Caco-2 (cell line): Measurements from ENCODE around the gene MAP3K13. TPM values are rescaled to one million over a fixed set of nuclear protein-coding genes. Genes with fewer than 3 reads are reported as not detected.

Experiments used
- BruUV-seq: library from RNA; stranded (reverse); fragments of 400-500 nt; replicated peaks from 2 replicates; lab custom pipeline; 2021; lab: Mats Ljungman, UMichigan
- CTCF ChIA-PET: fragments of 300-600 bp; sonication (Branson Sonifier 250); formaldehyde crosslinking; loops from one replicate; lab custom pipeline; 2022; ENCODE audit warnings: antibody characterized with exemption; lab: Charles Lee
- POLR2A ChIA-PET: fragments of 300-600 bp; sonication (Branson Sonifier 250); formaldehyde crosslinking; loops from one replicate; lab custom pipeline; 2022; ENCODE audit warnings: antibody characterized with exemption; lab: Charles Lee
- DNase-seq, 2 experiments: peaks; one replicate each; pipeline versions ENCODE4 v3.0.0 to v3.0.0-alpha.2; 2020 to 2022
- H3K27me3 ChIP-seq: replicated peaks from 2 replicates; pipeline ENCODE4 v1.6.0; 2011; ENCODE audit warnings: low read length; ENCODE audit not compliant: control insufficient read depth, insufficient read depth
- H3K36me3 ChIP-seq: 2 replicates; pipeline ENCODE4 v1.5.1; 2011; ENCODE audit warnings: low read length; ENCODE audit not compliant: control insufficient read depth, insufficient read depth
- H3K4me1 ChIP-seq: fragments of 250-450 bp; sonication (Bioruptor Pico); 2 replicates; pipeline ENCODE4 v1.5.1; 2020; ENCODE audit warnings: mild to moderate bottlenecking
- H3K4me3 ChIP-seq: 2 replicates; pipeline ENCODE4 v1.5.1; 2011; ENCODE audit warnings: low read depth, mild to moderate bottlenecking, control low read depth, low read length
- H3K9me3 ChIP-seq: fragments of 250-450 bp; sonication (Bioruptor Pico); 2 replicates; pipeline ENCODE4 v1.5.1; 2020; ENCODE audit warnings: mild to moderate bottlenecking, moderate library complexity
- H3K27ac Mint-ChIP-seq: one replicate; pipeline ENCODE4 v1.8.0; 2022; ENCODE audit warnings: mixed read lengths; ENCODE audit not compliant: unreplicated experiment
- H3K27me3 Mint-ChIP-seq: one replicate; pipeline ENCODE4 v1.8.0; 2022; ENCODE audit warnings: mixed read lengths; ENCODE audit not compliant: insufficient read depth, unreplicated experiment
- H3K36me3 Mint-ChIP-seq: one replicate; pipeline ENCODE4 v1.8.0; 2022; ENCODE audit warnings: mild to moderate bottlenecking, mixed read lengths; ENCODE audit not compliant: insufficient read depth, unreplicated experiment
- H3K4me1 Mint-ChIP-seq: one replicate; pipeline ENCODE4 v1.8.0; 2022; ENCODE audit warnings: low read depth, mixed read lengths; ENCODE audit not compliant: unreplicated experiment
- H3K4me3 Mint-ChIP-seq: one replicate; pipeline ENCODE4 v1.8.0; 2022; ENCODE audit warnings: mild to moderate bottlenecking, moderate library complexity, mixed read lengths; ENCODE audit not compliant: unreplicated experiment
- H3K9me3 Mint-ChIP-seq: one replicate; pipeline ENCODE4 v1.8.0; 2022; ENCODE audit warnings: mixed read lengths; ENCODE audit not compliant: unreplicated experiment
- CTCF ChIP-seq, 2 experiments: fragments of 200-600 bp in 1 of 2; IDR thresholded peaks; 1 replicate in 1 of 2; 2 replicates in 1 of 2; pipeline versions ENCODE4 v1.5.1 to v1.8.0; 2011 to 2022; ENCODE audit warnings: antibody characterized with exemption in 1 of 2, control low read depth in 1 of 2, inconsistent platforms in 1 of 2, low read depth in 1 of 2, low read length in 1 of 2, mild to moderate bottlenecking in 1 of 2, moderate library complexity in 1 of 2; ENCODE audit not compliant: insufficient read depth in 1 of 2, severe bottlenecking in 1 of 2, unreplicated experiment in 1 of 2
- intact Hi-C: fragments of 100-400 bp; cut with micrococcal nuclease; formaldehyde crosslinking; loops from one replicate; pipeline ENCODE4 v1.10.0; 2022; ENCODE audit not compliant: unreplicated experiment
- total RNA-seq: library from RNA; stranded (reverse); gene quantifications from 2 replicates; pipeline ENCODE4 v1.2.3, GENCODE V29; 2022

Gene MAP3K13
- total RNA-seq, 1 experiment from 2014 or later = 20.1 TPM

DNA sequence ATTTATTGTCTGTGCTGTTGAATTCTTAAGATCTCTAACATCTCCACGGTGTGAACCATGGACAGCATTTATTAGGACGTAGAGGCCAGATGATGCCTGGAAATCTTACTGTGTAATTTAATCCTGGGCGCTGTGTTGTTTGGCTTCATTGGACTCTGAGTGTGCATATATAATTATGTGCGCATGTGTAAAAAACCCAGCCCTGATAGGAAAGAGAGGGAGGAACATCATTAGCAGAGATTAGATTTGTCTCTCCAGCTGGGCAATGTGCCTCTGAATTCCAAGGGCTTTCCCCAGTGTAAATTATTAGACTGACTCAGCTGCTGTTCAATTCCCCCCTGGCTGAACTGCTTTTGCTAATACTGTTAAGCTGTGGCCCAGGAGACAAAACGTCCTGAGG, 39.6 kb downstream of the MAP3K13 start:
- DNase-seq = no peak
- Histone ChIP-seq H3K27me3 (no peaks in the 10 kb centered on the region), H3K4me3 (no peak overlapping the region), H3K4me1 (no peaks in the 10 kb centered on the region), H3K9me3 (no peaks in the 10 kb centered on the region), H3K36me3 (no peaks in the 10 kb centered on the region)
- no peaks in the 10 kb centered on the region for H3K9me3 Mint-ChIP-seq
- CTCF ChIA-PET = no interaction called here
- no TSS peak for BruUV-seq
- intact Hi-C loops = no loop called here
- H3K4me3 Mint-ChIP-seq = no peak overlapping the region
- POLR2A ChIA-PET = no interaction called here
- TF ChIP-seq CTCF (IDR thresholded peaks at IDR 0.05; ENCODE audit: insufficient read depth in 1 of 2, low read depth in 1 of 2, low read length in 1 of 2, severe bottlenecking in 1 of 2, unreplicated experiment in 1 of 2) = no peak
- H3K4me1 Mint-ChIP-seq = no peaks in the 10 kb centered on the region
- H3K36me3 Mint-ChIP-seq = no peaks in the 10 kb centered on the region
- no peaks in the 10 kb centered on the region for H3K27me3 Mint-ChIP-seq
- no peak overlapping the region for H3K27ac Mint-ChIP-seq

- no peaks in the 10 kb centered on the region for H3K4me1 ChIP-seq
- no peaks in the 10 kb centered on the region for H3K9me3 Mint-ChIP-seq
- no TSS peak for BruUV-seq
- H3K9me3 ChIP-seq = no peaks in the 10 kb centered on the region
- no peaks in the 10 kb centered on the region for H3K4me1 Mint-ChIP-seq
- no peak overlapping the region for H3K4me3 ChIP-seq
- DNase-seq = no peak
- H3K4me3 Mint-ChIP-seq = no peak overlapping the region
- TF ChIP-seq CTCF (IDR thresholded peaks at IDR 0.05; ENCODE audit: insufficient read depth in 1 of 2, low read depth in 1 of 2, low read length in 1 of 2, severe bottlenecking in 1 of 2, unreplicated experiment in 1 of 2) = no peak
- H3K27me3 Mint-ChIP-seq = no peaks in the 10 kb centered on the region
- no peaks in the 10 kb centered on the region for H3K36me3 ChIP-seq
- ChIA-PET POLR2A (no interaction called here), CTCF (no interaction called here)
- H3K27ac Mint-ChIP-seq = no peak overlapping the region
- intact Hi-C loops = no loop called here
- no peaks in the 10 kb centered on the region for H3K36me3 Mint-ChIP-seq
- no peaks in the 10 kb centered on the region for H3K27me3 ChIP-seq
These were observed 40.1 kb downstream of the MAP3K13 start for GRCh38 chr3:185403002-185403401.

DNA sequence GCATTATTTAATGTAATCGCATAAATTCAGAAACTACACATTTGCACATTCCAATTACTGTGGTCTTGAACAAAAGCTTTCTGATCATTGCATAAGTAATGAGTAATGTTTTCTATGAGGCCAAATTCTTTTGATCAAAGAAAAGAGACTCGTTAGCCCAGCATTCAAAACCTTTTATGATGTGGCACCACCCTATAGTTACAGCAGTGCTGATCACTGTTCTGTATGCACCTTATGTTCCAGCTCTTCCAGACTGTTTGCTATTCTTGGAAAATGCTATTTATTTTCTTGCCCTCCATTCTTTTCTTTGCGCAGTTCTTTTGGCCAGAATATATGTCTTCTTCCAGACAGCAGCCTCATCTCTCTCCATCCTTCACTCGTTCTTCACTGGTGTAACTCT, 42.3 kb downstream of the MAP3K13 start:
- Histone ChIP-seq H3K9me3 (no peaks in the 10 kb centered on the region), H3K4me3 (no peak overlapping the region), H3K4me1 (no peaks in the 10 kb centered on the region), H3K27me3 (no peaks in the 10 kb centered on the region), H3K36me3 (no peaks in the 10 kb centered on the region)
- intact Hi-C loops = no loop called here
- Mint-ChIP-seq H3K36me3 (no peaks in the 10 kb centered on the region), H3K4me3 (no peak overlapping the region), H3K27ac (no peak overlapping the region), H3K4me1 (no peaks in the 10 kb centered on the region), H3K9me3 (no peaks in the 10 kb centered on the region), H3K27me3 (no peaks in the 10 kb centered on the region)
- no TSS peak for BruUV-seq
- POLR2A ChIA-PET = no interaction called here
- TF ChIP-seq CTCF (IDR thresholded peaks at IDR 0.05; ENCODE audit: insufficient read depth in 1 of 2, low read depth in 1 of 2, low read length in 1 of 2, severe bottlenecking in 1 of 2, unreplicated experiment in 1 of 2) = no peak
- DNase-seq = no peak
- CTCF ChIA-PET = interaction anchor here (0.6 kb wide), 1 partner anchor 61 kb away, joined by 7 read pairs; no protein-coding TSS in a partner anchor
